ENCODE data around the gene RGS3.

Gene RGS3

DNA sequence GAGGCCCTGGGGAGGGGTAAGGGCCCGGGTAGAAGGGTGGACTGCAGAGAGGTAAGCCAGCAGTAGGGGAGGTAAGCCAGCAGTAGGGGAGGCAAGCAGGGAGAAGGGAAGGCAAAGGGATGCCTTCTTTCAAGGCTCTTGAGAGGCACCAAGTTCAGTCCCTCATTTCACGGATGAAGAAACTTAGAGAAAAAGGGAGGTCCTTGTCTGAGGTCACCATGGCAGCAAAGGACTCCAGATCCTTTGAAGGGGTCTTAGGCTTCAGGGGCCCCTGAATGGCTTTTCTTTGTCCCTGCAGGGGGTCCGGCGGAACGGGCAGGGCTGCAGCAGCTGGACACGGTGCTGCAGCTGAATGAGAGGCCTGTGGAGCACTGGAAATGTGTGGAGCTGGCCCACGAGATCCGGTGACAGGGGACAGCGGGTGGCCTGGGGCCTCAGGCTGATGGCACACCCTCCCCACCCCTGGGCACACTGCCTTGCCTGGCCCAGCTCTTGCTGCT lies 42.6 kb downstream of the RGS3 start:
- 0 out of 2 replicates have a peak, but pooled peaks cover 5% of the 10 kb centered on the region for H3K27me3 ChIP-seq (ENCODE audit: insufficient read depth, low read length)
- no peak overlapping the region for H3K27ac ChIP-seq (ENCODE audit: low read depth, low read length, poor library complexity, severe bottlenecking)
- H3K4me1 ChIP-seq (ENCODE audit: insufficient read depth, low read length, severe bottlenecking), result no peaks in the 10 kb centered on the region
- no peaks in the 10 kb centered on the region for H3K9me2 ChIP-seq (ENCODE audit: low read depth, low read length)
- no peaks in the 10 kb centered on the region for H3K9me3 ChIP-seq (ENCODE audit: low read length)
- no peaks in the 10 kb centered on the region for H3F3A ChIP-seq (ENCODE audit: insufficient read depth, low read length)
- H3K9ac ChIP-seq (ENCODE audit: low read length), result no peak overlapping the region
- H4K20me1 ChIP-seq (ENCODE audit: insufficient read depth, low read length), result no peaks in the 10 kb centered on the region
- no peak overlapping the region for H3K4me3 ChIP-seq (ENCODE audit: low read depth, low read length, poor library complexity, severe bottlenecking)
- H3K4me2 ChIP-seq (ENCODE audit: low read length), result no peak overlapping the region
- TF ChIP-seq, protein P1, sequence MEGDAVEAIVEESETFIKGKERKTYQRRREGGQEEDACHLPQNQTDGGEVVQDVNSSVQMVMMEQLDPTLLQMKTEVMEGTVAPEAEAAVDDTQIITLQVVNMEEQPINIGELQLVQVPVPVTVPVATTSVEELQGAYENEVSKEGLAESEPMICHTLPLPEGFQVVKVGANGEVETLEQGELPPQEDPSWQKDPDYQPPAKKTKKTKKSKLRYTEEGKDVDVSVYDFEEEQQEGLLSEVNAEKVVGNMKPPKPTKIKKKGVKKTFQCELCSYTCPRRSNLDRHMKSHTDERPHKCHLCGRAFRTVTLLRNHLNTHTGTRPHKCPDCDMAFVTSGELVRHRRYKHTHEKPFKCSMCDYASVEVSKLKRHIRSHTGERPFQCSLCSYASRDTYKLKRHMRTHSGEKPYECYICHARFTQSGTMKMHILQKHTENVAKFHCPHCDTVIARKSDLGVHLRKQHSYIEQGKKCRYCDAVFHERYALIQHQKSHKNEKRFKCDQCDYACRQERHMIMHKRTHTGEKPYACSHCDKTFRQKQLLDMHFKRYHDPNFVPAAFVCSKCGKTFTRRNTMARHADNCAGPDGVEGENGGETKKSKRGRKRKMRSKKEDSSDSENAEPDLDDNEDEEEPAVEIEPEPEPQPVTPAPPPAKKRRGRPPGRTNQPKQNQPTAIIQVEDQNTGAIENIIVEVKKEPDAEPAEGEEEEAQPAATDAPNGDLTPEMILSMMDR (IDR thresholded peaks at IDR 0.05; ENCODE audit: low read length), result no peak
- TF ChIP-seq EZH2 (IDR thresholded peaks at IDR 0.05; ENCODE audit: borderline replicate concordance, low read length), result no peak
- no peaks in the 10 kb centered on the region for H3K36me3 ChIP-seq (ENCODE audit: insufficient read depth, low read length)
- no peaks in the 10 kb centered on the region for H3K79me2 ChIP-seq (ENCODE audit: insufficient read depth, low read length)
- H2AFZ ChIP-seq (ENCODE audit: low read length), result no peak overlapping the region

DNA sequence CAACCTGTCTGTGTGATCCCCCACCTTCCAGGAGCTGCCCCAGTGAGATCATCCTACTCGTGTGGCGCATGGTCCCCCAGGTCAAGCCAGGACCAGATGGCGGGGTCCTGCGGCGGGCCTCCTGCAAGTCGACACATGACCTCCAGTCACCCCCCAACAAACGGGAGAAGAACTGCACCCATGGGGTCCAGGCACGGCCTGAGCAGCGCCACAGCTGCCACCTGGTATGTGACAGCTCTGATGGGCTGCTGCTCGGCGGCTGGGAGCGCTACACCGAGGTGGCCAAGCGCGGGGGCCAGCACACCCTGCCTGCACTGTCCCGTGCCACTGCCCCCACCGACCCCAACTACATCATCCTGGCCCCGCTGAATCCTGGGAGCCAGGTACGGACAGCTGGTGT lies 43.7 kb downstream of the RGS3 start:
- no peak overlapping the region for H3K27ac ChIP-seq (ENCODE audit: low read depth, low read length, poor library complexity, severe bottlenecking)

DNA sequence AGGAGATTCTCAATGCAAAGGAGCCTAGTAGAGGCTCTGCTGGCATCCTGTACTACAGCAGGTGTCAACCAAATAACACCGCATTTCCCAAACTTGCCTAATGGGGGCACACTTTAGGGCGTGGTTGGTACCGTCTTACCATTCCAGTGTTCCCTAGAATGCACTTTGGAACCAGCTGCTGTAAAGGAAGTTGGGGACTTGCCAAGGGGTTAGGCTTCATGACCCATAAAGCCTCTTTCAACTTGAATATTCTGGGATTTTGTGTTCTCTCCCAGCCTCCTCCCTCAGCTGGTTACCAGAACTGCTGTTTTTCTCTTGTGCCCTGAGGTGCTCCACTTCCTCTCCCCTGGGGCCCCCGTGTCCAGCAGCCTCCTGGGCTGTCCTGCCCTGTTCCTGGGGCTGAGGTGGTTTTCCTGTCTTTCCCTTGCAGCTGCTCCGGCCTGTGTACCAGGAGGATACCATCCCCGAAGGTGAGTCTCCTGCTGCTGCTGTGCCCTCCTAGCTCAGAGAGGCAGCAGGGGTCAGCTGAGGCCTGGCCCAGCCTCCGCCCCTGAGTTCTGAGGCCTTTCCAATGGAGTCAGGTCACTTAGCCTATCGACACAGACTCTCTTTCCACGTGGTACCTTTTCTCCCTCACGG lies 44.7 kb downstream of the RGS3 start:
- Histone ChIP-seq H3K4me3 (ENCODE audit: low read depth, low read length, poor library complexity, severe bottlenecking) (no peak overlapping the region), H3F3A (ENCODE audit: insufficient read depth, low read length) (no peaks in the 10 kb centered on the region), H4K20me1 (ENCODE audit: insufficient read depth, low read length) (no peaks in the 10 kb centered on the region), H3K79me2 (ENCODE audit: insufficient read depth, low read length) (no peaks in the 10 kb centered on the region), H3K9me3 (ENCODE audit: low read length) (no peaks in the 10 kb centered on the region), H3K27ac (ENCODE audit: low read depth, low read length, poor library complexity, severe bottlenecking) (no peak overlapping the region), H3K9ac (ENCODE audit: low read length) (no peak overlapping the region), H2AFZ (ENCODE audit: low read length) (no peak overlapping the region), H3K4me2 (ENCODE audit: low read length) (no peak overlapping the region), H3K4me1 (ENCODE audit: insufficient read depth, low read length, severe bottlenecking) (peaks cover 10% of the 10 kb centered on the region), H3K27me3 (ENCODE audit: insufficient read depth, low read length) (0 out of 2 replicates have a peak, but pooled peaks cover 5% of the 10 kb centered on the region), H3K9me2 (ENCODE audit: low read depth, low read length) (no peaks in the 10 kb centered on the region), H3K36me3 (ENCODE audit: insufficient read depth, low read length) (no peaks in the 10 kb centered on the region)
- TF ChIP-seq, protein P1 (IDR thresholded peaks at IDR 0.05; ENCODE audit: low read length), result peak; percentile 49
- TF ChIP-seq EZH2 (IDR thresholded peaks at IDR 0.05; ENCODE audit: borderline replicate concordance, low read length), result no peak

More for the DNA sequence above, 43.7 kb downstream of the RGS3 start:
- peaks cover 6% of the 10 kb centered on the region for H3K4me1 ChIP-seq (ENCODE audit: insufficient read depth, low read length, severe bottlenecking)
- H4K20me1 ChIP-seq (ENCODE audit: insufficient read depth, low read length), result no peaks in the 10 kb centered on the region
- no peaks in the 10 kb centered on the region for H3K79me2 ChIP-seq (ENCODE audit: insufficient read depth, low read length)
- H3K9me3 ChIP-seq (ENCODE audit: low read length), result no peaks in the 10 kb centered on the region
- H3K9me2 ChIP-seq (ENCODE audit: low read depth, low read length), result no peaks in the 10 kb centered on the region
- H3K4me2 ChIP-seq (ENCODE audit: low read length), result no peak overlapping the region
- H3K9ac ChIP-seq (ENCODE audit: low read length), result no peak overlapping the region
- no peak overlapping the region for H2AFZ ChIP-seq (ENCODE audit: low read length)
- TF ChIP-seq EZH2 (IDR thresholded peaks at IDR 0.05; ENCODE audit: borderline replicate concordance, low read length), result no peak
- TF ChIP-seq, protein P1 (IDR thresholded peaks at IDR 0.05; ENCODE audit: low read length), result no peak
- H3K36me3 ChIP-seq (ENCODE audit: insufficient read depth, low read length), result no peaks in the 10 kb centered on the region
- no peak overlapping the region for H3K4me3 ChIP-seq (ENCODE audit: low read depth, low read length, poor library complexity, severe bottlenecking)
- 0 out of 2 replicates have a peak, but pooled peaks cover 5% of the 10 kb centered on the region for H3K27me3 ChIP-seq (ENCODE audit: insufficient read depth, low read length)
- no peaks in the 10 kb centered on the region for H3F3A ChIP-seq (ENCODE audit: insufficient read depth, low read length)
